Colonic mucosa (tissue), 4 donors: Measurements from ENCODE around the gene DSTN. TPM values are rescaled to one million over a fixed set of nuclear protein-coding genes. Genes with fewer than 3 reads are reported as not detected.

Experiments
- DNase-seq: peaks from one replicate; pipeline ENCODE4 v3.0.0-alpha.2; 2020
- H3K27ac ChIP-seq: fragments of 200-600 bp; one replicate; pipeline ENCODE4 v1.8.0; 2021
- H3K27me3 ChIP-seq: fragments of 200-600 bp; one replicate; pipeline ENCODE4 v1.8.0; 2021
- H3K36me3 ChIP-seq: fragments of 200-600 bp; one replicate; pipeline ENCODE4 v1.8.0; 2021
- H3K4me1 ChIP-seq: fragments of 200-600 bp; one replicate; pipeline ENCODE4 v1.8.0; 2021; ENCODE audit warnings: mild to moderate bottlenecking
- H3K4me3 ChIP-seq: fragments of 200-600 bp; one replicate; pipeline ENCODE4 v1.8.0; 2021
- H3K9ac ChIP-seq, 2 donors: one replicate each; pipeline ENCODE4 v1.7.0; 2013; ENCODE audit warnings: control low read depth in 2 of 2, low read depth in 2 of 2, low read length in 2 of 2
- H3K9me3 ChIP-seq: fragments of 200-600 bp; one replicate; pipeline ENCODE4 v1.8.0; 2021
- CTCF ChIP-seq: fragments of 200-600 bp; IDR thresholded peaks from one replicate; pipeline ENCODE4 v1.8.0; 2022; ENCODE audit warnings: antibody characterized with exemption, mild to moderate bottlenecking
- intact Hi-C: fragments of 100-400 bp; cut with DNase I; formaldehyde crosslinking; loops from one replicate; pipeline ENCODE4 v1.14.1; 2022
- total RNA-seq, 2 donors: library from RNA; stranded (reverse); fragmentation: NEBNext Ultra II Directional in 1 of 2; extraction: Animal tissue kit (Norgen Biotek cat#: 25700) in 1 of 2; gene quantifications; one replicate each; pipeline ENCODE4 v1.2.1, GENCODE V29; 2021
- donor health status: healthy.
- donor health status: DM: no; HTN: no; CAD: no.
- donor health status: DM: no; HTN: no; CAD: no.

Gene DSTN
- total RNA-seq, 2 donors from 2014 or later: 247 to 437 TPM

- H3K27me3 ChIP-seq: no peaks in the 10 kb centered on the region
- peak overlapping the region; percentile 93 to 100 for H3K9ac ChIP-seq
- peak overlapping the region; percentile 98 for H3K4me3 ChIP-seq
- no peaks in the 10 kb centered on the region for H3K36me3 ChIP-seq
- no peak for TF ChIP-seq CTCF
- peak; percentile 73 for DNase-seq
- H3K27ac ChIP-seq: peak overlapping the region; percentile 99
- intact Hi-C loops: loop anchor here (5.0 kb wide), 1 partner anchor 42 kb away; no protein-coding TSS in a partner anchor
- peaks cover 9% of the 10 kb centered on the region for H3K4me1 ChIP-seq
- no peaks in the 10 kb centered on the region for H3K9me3 ChIP-seq
Measured at GRCh38 chr20:17570347-17571152, 675 bp downstream of the DSTN start.

- H3K4me1 ChIP-seq: peaks cover 9% of the 10 kb centered on the region
- no peak for TF ChIP-seq CTCF
- no peaks in the 10 kb centered on the region for H3K9me3 ChIP-seq
- peak overlapping the region; percentile 93 to 100 for H3K9ac ChIP-seq
- no peaks in the 10 kb centered on the region for H3K36me3 ChIP-seq
- H3K4me3 ChIP-seq: peak overlapping the region; percentile 98
- no peaks in the 10 kb centered on the region for H3K27me3 ChIP-seq
- peak overlapping the region; percentile 99 for H3K27ac ChIP-seq
- intact Hi-C loops: loop anchor here (5.0 kb wide), 1 partner anchor 41 kb away; no protein-coding TSS in a partner anchor
- DNase-seq: no peak
Measured at GRCh38 chr20:17571153-17571527, 1.3 kb downstream of the DSTN start.

GRCh38 chr20:17572034-17572638 lies 2.3 kb downstream of the DSTN start:
- Histone ChIP-seq H3K36me3 (no peaks in the 10 kb centered on the region), H3K4me1 (peaks cover 9% of the 10 kb centered on the region), H3K27ac (peak overlapping the region; percentile 99), H3K9ac (peak overlapping the region in 1 of 2 donors; percentile 93), H3K4me3 (peak overlapping the region; percentile 98), H3K9me3 (no peaks in the 10 kb centered on the region), H3K27me3 (no peaks in the 10 kb centered on the region)
- intact Hi-C loops: loop anchor here (5.0 kb wide), 1 partner anchor 40 kb away; no protein-coding TSS in a partner anchor
- DNase-seq: peak; percentile 47
- no peak for TF ChIP-seq CTCF

GRCh38 chr20:17573463-17573862 lies 3.6 kb downstream of the DSTN start:
- no peaks in the 10 kb centered on the region for H3K9me3 ChIP-seq

GRCh38 chr20:17576215-17576614 lies 6.3 kb downstream of the DSTN start:
- Histone ChIP-seq H3K36me3 (no peaks in the 10 kb centered on the region), H3K4me1 (peaks cover 9% of the 10 kb centered on the region), H3K9ac (no peak overlapping the region), H3K27ac (no peak overlapping the region), H3K27me3 (no peaks in the 10 kb centered on the region), H3K4me3 (no peak overlapping the region), H3K9me3 (no peaks in the 10 kb centered on the region)
- TF ChIP-seq CTCF: no peak
- intact Hi-C loops: no loop called here
- DNase-seq: no peak

More at GRCh38 chr20:17573463-17573862, 3.6 kb downstream of the DSTN start:
- no peaks in the 10 kb centered on the region for H3K27me3 ChIP-seq
- no peak for DNase-seq
- no peak overlapping the region for H3K27ac ChIP-seq
- peaks cover 9% of the 10 kb centered on the region for H3K4me1 ChIP-seq
- no peak overlapping the region for H3K4me3 ChIP-seq
- TF ChIP-seq CTCF: no peak
- H3K36me3 ChIP-seq: no peaks in the 10 kb centered on the region
- no peak overlapping the region for H3K9ac ChIP-seq
- intact Hi-C loops: loop anchor here (5.0 kb wide), 1 partner anchor 39 kb away; no protein-coding TSS in a partner anchor
